HG02973 (cell line): ENCODE measurements around the gene MRFAP1L1.
"Not testable (repeated sequence)": the region's sequence is repeated elsewhere in the genome, so short reads cannot be mapped to it uniquely, and the experiment has no call there.

ENCODE experiments used
- ATAC-seq: cut with Tn5 transposase; IDR thresholded peaks from one replicate; pipeline ENCODE4 v1.9.1; 2021; ENCODE audit warnings: moderate library complexity; ENCODE audit not compliant: unreplicated experiment

The MRFAP1L1 gene

GRCh38 chr4:6692379-6692778 lies 17.3 kb downstream of the MRFAP1L1 start:
- no peak for ATAC-seq

DNA sequence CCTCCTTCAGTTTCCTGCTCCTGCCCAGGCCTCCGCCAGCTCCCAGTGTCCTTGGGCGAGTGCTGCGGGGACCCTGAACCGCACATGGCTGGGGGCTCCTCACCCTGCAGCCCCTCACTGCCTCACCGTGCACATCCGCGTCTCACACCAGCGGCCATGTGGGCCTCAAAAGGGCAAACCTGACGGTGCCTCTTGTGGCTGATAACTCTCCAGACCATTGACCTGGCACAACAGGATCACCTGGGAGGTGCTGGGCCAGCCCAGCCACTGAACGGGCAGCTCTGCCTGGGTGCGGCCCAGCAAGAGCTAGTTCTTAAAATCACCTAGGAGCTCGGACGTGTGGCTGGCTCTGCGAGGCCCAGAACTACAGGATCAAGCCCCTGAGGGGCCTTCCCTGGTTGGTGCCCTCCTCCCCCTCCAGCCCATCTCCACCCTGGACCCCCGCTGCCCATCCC lies 20.1 kb downstream of the MRFAP1L1 start:
- no peak for ATAC-seq

GRCh38 chr4:6688879-6689505 lies 20.7 kb downstream of the MRFAP1L1 start:
- ATAC-seq: no peak

DNA sequence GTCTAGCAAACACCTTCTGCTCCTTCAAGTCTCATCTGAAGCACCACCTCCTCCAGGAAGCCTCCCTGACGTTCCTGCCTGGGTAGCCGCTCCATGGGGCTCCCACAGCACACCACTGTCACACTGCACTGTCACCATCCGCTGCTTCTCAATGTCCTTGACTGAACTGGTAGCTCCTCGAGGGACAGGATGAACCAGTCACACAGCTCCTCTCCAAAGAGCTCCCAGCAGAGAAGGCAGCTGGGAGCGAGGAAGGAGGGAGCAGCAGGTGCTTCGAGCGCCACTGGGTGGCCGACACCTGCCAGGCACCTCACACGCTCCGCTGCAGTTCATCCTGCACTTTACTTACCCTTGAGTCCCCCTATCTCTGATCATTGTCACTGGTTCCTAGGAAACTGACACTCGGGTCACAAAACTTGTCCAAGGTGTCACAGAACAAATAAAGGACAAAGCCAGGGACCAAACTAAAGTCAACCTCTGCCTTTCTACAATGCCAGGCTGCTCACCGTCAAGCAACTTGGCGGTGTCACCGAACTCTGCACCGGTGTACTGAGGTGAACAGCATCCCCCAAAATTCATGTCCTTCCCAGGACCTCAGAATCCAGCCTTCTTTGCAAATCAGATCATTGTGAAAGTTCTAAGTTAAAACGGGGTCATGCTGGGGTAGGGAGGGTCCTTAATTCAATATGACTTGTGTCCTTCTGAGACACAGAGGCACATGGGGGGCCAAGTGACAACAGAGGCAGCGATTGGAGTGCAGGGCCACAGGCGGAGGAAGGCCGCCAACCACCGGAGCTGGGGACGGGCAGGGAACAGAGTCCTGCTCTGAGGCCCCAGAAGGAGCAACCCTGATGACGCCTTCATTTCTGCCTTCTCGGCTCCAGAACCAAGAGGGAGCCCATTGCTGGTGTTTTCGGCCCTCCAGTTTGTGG lies 21.5 kb downstream of the MRFAP1L1 start:
- no peak for ATAC-seq

DNA sequence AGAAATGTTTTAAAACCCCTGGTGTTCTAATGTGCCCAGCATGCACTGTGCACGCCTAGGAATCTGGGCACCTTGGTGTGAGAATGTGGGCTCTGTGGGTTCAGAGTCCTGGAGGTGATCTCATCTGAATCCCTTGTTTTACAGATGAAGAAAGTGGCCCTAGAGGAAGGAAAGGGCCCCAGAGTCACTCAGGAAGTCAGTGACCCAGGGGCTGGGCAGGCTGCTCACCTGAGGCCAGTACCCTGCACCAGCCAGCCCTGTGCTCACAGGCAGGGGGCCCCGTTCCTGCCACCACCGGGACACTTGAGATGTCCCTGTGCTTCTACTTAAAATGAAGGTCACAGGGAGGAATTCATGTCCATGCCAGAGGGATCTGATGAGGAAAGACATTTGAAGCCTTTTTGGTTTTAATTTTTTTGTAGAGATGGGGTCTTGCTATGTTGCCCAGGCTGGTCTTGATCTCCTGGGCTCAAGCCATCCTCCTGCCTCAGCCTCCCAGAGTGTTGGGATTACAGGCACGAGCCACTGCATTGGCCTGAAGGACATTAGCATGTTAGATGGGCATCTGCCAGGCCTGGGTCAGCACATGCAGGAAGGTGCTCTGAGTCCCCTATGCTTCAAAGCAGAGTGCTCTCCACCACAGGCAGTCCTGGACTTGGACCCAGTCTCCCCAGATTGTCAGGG lies 23.4 kb downstream of the MRFAP1L1 start:
- ATAC-seq: no peak

DNA sequence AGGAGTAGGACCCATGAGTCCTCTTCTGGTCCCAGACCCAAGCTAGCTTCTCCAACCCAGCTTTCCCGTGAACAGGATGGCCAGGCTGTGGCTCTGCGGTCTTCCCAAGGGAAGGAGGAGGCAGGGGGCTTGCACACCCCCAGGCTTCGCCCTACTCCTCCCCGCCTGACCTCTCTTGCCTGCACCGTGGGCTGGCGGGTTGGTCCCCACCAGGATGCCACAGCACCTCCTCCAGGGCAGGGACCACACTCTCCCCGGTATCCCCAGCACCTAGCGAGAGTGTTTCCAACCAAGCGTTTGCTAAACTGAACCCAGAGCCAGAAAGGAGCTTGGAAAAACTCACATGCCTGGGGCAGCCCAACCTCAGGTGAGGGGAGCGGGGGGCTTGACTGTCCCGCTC lies 25.0 kb downstream of the MRFAP1L1 start:
- ATAC-seq: no peak

GRCh38 chr4:6682862-6683590 lies 26.6 kb downstream of the MRFAP1L1 start:
- no peak for ATAC-seq

DNA sequence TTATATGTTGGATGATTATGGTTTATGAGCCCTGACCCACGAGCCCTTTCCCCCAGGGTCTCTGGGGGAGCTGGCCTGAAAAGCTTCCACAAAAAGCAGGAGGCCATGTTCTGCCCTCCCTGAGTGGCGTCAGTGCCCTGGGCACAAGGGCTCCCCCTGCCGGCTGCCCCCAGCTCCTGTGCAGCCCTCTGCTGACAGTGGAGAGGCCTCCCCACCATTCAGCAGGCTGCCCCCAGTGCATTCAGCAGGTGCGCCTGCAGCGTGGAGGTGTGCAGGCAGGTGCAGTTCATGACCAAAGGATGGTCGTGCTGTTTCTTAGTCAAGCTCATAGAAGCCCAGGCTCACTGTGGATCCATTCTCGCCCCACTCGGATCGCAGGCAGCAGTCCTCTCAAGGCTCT lies 28.5 kb downstream of the MRFAP1L1 start:
- ATAC-seq: no peak

GRCh38 chr4:6680372-6681034 lies 29.2 kb downstream of the MRFAP1L1 start:
- ATAC-seq: no peak

- no peak for ATAC-seq
Observed at GRCh38 chr4:6676722-6677558, 32.7 kb downstream of the MRFAP1L1 start.

DNA sequence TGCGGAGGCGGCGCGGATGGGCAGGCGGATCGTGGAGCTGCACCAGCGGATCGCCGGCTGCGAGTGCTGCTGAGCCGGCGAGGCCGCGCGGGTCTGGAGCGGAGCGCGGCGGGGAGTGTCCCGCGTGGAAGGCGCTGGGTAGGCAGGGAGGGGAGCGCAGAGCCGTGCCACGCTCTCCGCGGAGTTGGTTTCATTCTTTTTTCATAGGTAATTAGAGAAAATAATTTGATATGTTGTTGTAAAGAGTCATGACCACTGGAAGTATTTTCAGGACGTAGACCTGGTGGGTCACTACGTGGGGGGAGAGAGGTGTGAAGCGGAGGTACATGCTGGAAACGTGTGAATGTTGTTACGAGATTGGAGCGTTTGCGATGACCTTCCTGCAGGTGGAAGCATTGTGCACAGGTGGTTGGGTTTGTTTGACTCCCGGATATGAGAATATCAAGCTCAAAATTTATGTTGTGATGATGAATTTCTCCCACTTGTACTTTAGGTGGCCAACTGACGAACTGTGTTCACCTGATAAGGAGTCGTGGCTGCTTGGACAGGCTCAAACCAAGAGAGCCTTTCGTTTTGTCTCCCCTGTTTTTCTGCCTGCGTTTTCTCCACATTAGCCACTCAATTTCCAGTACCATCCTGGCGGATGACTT lies 35.0 kb downstream of the MRFAP1L1 start:
- ATAC-seq: peak; percentile 40

DNA sequence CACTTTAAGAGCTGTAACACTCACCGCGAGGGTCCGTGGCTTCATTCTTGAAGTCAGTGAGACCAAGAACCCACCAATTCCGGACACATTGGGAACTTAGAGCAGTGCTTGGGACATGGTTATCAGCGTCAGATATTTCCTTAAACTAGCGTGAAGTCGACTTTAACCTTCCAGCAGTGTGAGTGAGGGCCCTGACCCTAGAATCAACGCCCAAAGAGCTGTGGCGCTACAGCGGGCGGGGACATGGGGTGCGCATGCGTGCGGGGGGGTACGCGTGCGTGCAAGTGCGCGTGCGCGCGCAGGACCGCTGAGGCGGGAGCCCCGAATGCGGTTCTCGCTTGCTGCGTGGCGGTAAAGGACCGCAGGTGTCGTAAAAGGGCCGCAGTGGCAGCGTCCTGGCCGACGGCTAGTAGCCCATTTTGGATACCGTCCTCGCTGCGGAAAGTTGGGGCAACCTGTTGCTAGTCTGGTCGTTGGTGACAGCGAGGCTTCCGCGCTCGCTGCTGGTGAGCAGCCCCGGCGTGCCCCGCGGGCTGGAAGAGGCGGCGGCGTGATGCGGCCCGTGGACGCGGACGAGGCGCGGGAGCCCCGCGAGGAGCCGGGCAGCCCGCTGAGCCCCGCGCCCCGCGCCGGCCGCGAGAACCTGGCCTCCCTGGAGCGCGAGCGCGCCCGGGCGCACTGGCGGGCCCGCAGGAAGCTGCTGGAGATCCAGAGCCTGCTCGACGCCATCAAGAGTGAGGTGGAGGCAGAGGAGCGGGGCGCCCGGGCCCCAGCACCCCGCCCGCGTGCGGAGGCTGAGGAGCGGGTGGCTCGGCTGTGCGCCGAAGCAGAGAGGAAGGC lies 35.8 kb downstream of the MRFAP1L1 start:
- ATAC-seq: peak; percentile 69

- ATAC-seq: not testable (repeated sequence)
Observed at GRCh38 chr4:6673191-6673659, 36.4 kb downstream of the MRFAP1L1 start.

- not testable (repeated sequence) for ATAC-seq
Observed at GRCh38 chr4:6672541-6673190, 37.0 kb downstream of the MRFAP1L1 start.

- no peak for ATAC-seq
Observed at GRCh38 chr4:6672131-6672530, 37.5 kb downstream of the MRFAP1L1 start.

DNA sequence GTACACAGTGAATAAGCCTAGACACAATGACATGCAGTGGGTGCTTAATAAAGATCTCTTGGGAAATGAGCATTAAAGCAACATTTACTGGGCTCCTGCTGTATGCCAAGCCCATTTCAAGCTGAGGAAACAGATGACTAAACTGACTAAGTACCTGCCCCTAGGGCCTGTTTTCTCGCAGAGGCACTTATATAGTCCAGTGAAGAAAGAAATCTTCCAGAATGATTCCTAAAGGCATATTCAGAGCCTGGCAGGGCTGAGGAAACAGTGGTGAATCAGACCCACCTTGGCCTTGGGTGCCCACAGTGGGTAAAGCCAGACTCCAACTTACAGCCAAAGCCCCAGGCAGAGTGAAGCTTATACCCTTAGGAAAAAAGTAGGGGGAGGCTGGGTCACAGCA lies 38.0 kb downstream of the MRFAP1L1 start:
- no peak for ATAC-seq

- no peak for ATAC-seq
Observed at GRCh38 chr4:6668391-6668790, 41.3 kb downstream of the MRFAP1L1 start.

- ATAC-seq: no peak
Observed at GRCh38 chr4:6665320-6665654, 44.4 kb downstream of the MRFAP1L1 start.
